HepG2 (cell line): Measurements from ENCODE around the gene CTCF. TPM values are rescaled to one million over a fixed set of nuclear protein-coding genes. Genes with fewer than 3 reads are reported as not detected.

Source experiments
- CENPX ChIP-seq: sonication (generic); formaldehyde crosslinking; IDR thresholded peaks from 2 replicates; pipeline ENCODE4 v1.9.0; 2021; ENCODE audit warnings: mild to moderate bottlenecking, missing genetic modification reagents, moderate library complexity
- DMTF1 ChIP-seq: sonication (generic); formaldehyde crosslinking; IDR thresholded peaks from 2 replicates; pipeline ENCODE4 v1.4.0; 2020; ENCODE audit warnings: mild to moderate bottlenecking, missing genetic modification reagents
- EP300 ChIP-seq, 3 experiments: sonication (generic) in 1 of 3; formaldehyde crosslinking in 1 of 3; IDR thresholded peaks; 2 replicates each; pipeline versions ENCODE4 v1.5.1 to v1.6.1; 2011 to 2020; ENCODE audit warnings: low read depth in 2 of 3, low read length in 2 of 3, borderline replicate concordance in 1 of 3, improper control_type of control experiment in 1 of 3, mild to moderate bottlenecking in 1 of 3, missing genetic modification reagents in 1 of 3, moderate library complexity in 1 of 3
- FOSL2 ChIP-seq: sonication (generic); formaldehyde crosslinking; IDR thresholded peaks from 2 replicates; pipeline ENCODE4 v1.4.0; 2020; ENCODE audit warnings: missing genetic modification reagents
- GLI4 ChIP-seq: sonication (generic); formaldehyde crosslinking; IDR thresholded peaks from 2 replicates; pipeline ENCODE4 v1.5.1; 2020; ENCODE audit warnings: missing genetic modification reagents, mild to moderate bottlenecking, moderate library complexity, borderline replicate concordance
- IRF9 ChIP-seq: sonication (generic); formaldehyde crosslinking; IDR thresholded peaks from 2 replicates; pipeline ENCODE4 v1.8.0; 2022; ENCODE audit warnings: missing genetic modification reagents, mild to moderate bottlenecking, borderline replicate concordance
- PAWR ChIP-seq: sonication (generic); formaldehyde crosslinking; IDR thresholded peaks from 2 replicates; pipeline ENCODE4 v1.4.0; 2020; ENCODE audit warnings: missing genetic modification reagents, mild to moderate bottlenecking, borderline replicate concordance
- RELA ChIP-seq: sonication (generic); formaldehyde crosslinking; IDR thresholded peaks from 2 replicates; pipeline ENCODE4 v1.4.0; 2020; ENCODE audit warnings: missing genetic modification reagents
- SETDB1 ChIP-seq: sonication (generic); formaldehyde crosslinking; IDR thresholded peaks from 2 replicates; pipeline ENCODE4 v1.5.1; 2020; ENCODE audit warnings: missing genetic modification reagents, mild to moderate bottlenecking, borderline replicate concordance
- ZNF251 ChIP-seq: sonication (generic); formaldehyde crosslinking; IDR thresholded peaks from 2 replicates; pipeline ENCODE4 v1.9.0; 2021; ENCODE audit warnings: mild to moderate bottlenecking, missing genetic modification reagents
- ZNF260 ChIP-seq: sonication (generic); formaldehyde crosslinking; IDR thresholded peaks from 2 replicates; pipeline ENCODE4 v1.4.0; 2020; ENCODE audit warnings: missing genetic modification reagents, low read depth, mild to moderate bottlenecking, borderline replicate concordance
- ZNF407 ChIP-seq: sonication (generic); formaldehyde crosslinking; IDR thresholded peaks from one replicate; pipeline ENCODE4 v1.5.1; 2020; ENCODE audit warnings: mild to moderate bottlenecking, missing genetic modification reagents; ENCODE audit errors: not compliant biosample characterization
- ZNF580 ChIP-seq: IDR thresholded peaks from 2 replicates; pipeline ENCODE4 v1.6.1; 2016; ENCODE audit warnings: low read depth, borderline replicate concordance
- ZNF652 ChIP-seq: IDR thresholded peaks from 2 replicates; pipeline ENCODE4 v1.6.1; 2016; ENCODE audit warnings: low read depth, borderline replicate concordance
- ZNF773 ChIP-seq: sonication (generic); formaldehyde crosslinking; IDR thresholded peaks from 2 replicates; pipeline ENCODE4 v1.4.0; 2020; ENCODE audit warnings: missing genetic modification reagents, borderline replicate concordance
- polyA plus RNA-seq, 8 experiments: library from polyadenylated mRNA; depleted of rRNA in 3 of 8; stranded (reverse) in 7 of 8; unstranded in 1 of 8; fragments of >200 nt; fragmentation: Illumina TruSeq in 4 of 8; extraction: Trizol in 4 of 8; gene quantifications; 2 replicates each; pipeline versions ENCODE4 v1.2.1 to v1.2.3, GENCODE V29; 2011 to 2016; ENCODE audit warnings: low read depth in 4 of 8, missing spikeins in 1 of 8, mixed read lengths in 1 of 8; ENCODE audit not compliant: insufficient read depth in 1 of 8
- total RNA-seq, 5 experiments: library from RNA; depleted of rRNA; stranded (reverse); fragments of >200 nt; fragmentation: Illumina TruSeq; extraction: Trizol; gene quantifications; 2 replicates each; pipeline ENCODE4 v1.2.3, GENCODE V29; 2016; ENCODE audit warnings: low read depth in 1 of 5

CTCF gene
- total and polyA plus RNA-seq, 2 of the 13 experiments (the other 11 are each of a cell fraction or from before 2014, with no cell fraction given): 19.5 to 37.5 TPM

- TF ChIP-seq DMTF1 (CRISPR knock-in tag) (no peak), SETDB1 (CRISPR knock-in tag) (no peak), PAWR (CRISPR knock-in tag) (no peak), ZNF260 (CRISPR knock-in tag) (no peak), ZNF580 (no peak; the same call in 1 of the 2 replicates), EP300 (IDR thresholded peaks at IDR 0.05; ENCODE audit: low read depth in 2 of 2, low read length in 2 of 2) (no peak), EP300 (CRISPR knock-in tag; IDR thresholded peaks at IDR 0.05; ENCODE audit: borderline replicate concordance) (no peak), ZNF407 (CRISPR knock-in tag) (peak; percentile 88), CENPX (CRISPR knock-in tag) (no peak), ZNF251 (CRISPR knock-in tag) (no peak), RELA (CRISPR knock-in tag) (no peak), GLI4 (CRISPR knock-in tag) (0 out of 2 replicates have a peak, but pooled peaks have one; percentile 50), IRF9 (CRISPR knock-in tag) (peak; percentile 96), FOSL2 (peak; percentile 32; the same call in 1 of the 2 replicates), ZNF652 (CRISPR knock-in tag) (no peak), ZNF773 (no peak)
These were observed 787 bp downstream of the CTCF start (continued) for GRCh38 chr16:67562918-67563707.
